ENCODE data around the gene TVP23C. TPM values are rescaled to one million over a fixed set of nuclear protein-coding genes. Genes with fewer than 3 reads are reported as not detected.
"Not testable (repeated sequence)": the region's sequence is repeated elsewhere in the genome, so short reads cannot be mapped to it uniquely, and the experiment has no call there.

The TVP23C gene
- total and polyA plus RNA-seq, 2 donors (not counting 3 experiments of a cell fraction or from before 2014, with no cell fraction given): 6.4 to 36.3 TPM

DNA sequence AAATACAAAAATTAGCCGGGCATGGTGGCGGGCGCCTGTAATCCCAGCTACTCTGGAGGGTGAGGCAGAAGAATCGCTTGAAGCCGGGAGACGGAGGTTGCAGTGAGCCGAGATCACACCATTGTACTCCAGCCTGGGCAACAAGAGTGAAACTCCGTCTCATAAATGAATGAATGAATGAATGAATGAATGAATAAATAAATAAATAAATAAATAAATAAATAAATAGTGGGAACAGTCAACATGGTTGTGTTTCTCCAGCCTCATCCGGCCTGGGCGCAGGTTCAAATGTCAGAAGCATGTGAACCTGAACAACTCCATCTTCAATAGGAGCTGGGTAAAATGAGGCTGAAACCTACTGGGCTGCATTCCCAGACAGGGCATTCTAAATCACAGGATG, 1.8 kb downstream of the TVP23C start:
- H3K4me3 ChIP-seq (replicated peaks in 1 of 3; ENCODE audit: insufficient read depth in 1 of 3, low read depth in 1 of 3, low read length in 3 of 3); H3K27ac ChIP-seq (ENCODE audit: insufficient read depth, low read depth, low read length); H3K9me1 ChIP-seq (replicated peaks; ENCODE audit: control insufficient read depth, extremely low read depth, insufficient read depth, low read length); H3K27me3 ChIP-seq (ENCODE audit: control insufficient read depth in 2 of 2, insufficient read depth in 2 of 2, low read length in 2 of 2); H3K9me3 ChIP-seq (replicated peaks; ENCODE audit: control insufficient read depth, insufficient read depth, low read length); H2AFZ ChIP-seq (ENCODE audit: low read depth, low read length); H3K9ac ChIP-seq (replicated peaks; ENCODE audit: extremely low read depth, insufficient read depth, low read length); POLR2A ChIA-PET; H3K4me2 ChIP-seq (ENCODE audit: insufficient read depth, low read length); H3K79me2 ChIP-seq (ENCODE audit: control insufficient read depth, insufficient read depth, low read length); CTCF ChIA-PET; dilution Hi-C loops (cut with MboI; ENCODE audit: extremely low pct_ligation_motif_present, low sequenced_read_pairs); H3K4me1 ChIP-seq (ENCODE audit: control insufficient read depth, extremely low read depth, insufficient read depth, low read length); DNase-seq (ENCODE audit: low read depth, low spot score); FAIRE-seq; intact Hi-C loops (cut with micrococcal nuclease); H4K20me1 ChIP-seq (replicated peaks; ENCODE audit: control insufficient read depth, extremely low read depth, insufficient read depth, low read length); H3K36me3 ChIP-seq (ENCODE audit: control insufficient read depth in 2 of 2, extremely low read depth in 1 of 2, insufficient read depth in 2 of 2, low read length in 2 of 2); BruUV-seq (replicated peaks): not testable (repeated sequence)

DNA sequence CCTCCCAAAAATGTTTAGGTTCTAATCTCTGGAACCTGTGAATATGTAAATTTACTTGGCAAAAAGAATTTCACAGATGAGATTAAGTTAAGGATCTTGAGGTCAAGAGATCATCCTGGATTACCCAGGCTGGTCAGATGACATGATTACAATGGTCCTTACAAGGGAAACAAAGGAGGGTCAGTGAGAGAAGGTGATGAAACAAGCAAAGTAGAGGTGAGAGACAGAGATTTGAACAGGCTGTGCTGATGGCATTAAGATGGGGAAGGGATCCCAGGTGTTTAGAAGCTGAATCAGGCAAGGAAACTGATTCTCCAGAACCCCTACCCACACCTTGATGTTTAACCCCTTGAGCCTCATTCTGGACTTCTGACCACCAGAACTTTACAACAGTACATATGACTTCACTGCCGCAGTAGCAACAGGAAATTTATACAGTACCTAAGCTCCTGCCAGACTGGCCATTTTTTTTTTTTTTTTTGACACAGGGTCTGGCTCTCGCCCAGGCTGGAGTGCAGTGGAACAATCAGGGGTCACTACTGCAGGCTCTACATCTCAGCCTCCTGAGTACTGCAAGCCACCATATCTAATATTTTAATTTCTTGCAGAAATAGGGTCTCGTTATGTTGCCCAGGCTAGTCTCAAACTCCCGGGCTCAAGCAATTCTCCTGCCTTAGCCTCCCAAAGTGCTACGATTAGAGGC, 4.7 kb downstream of the TVP23C start:
- H3K4me2 ChIP-seq (ENCODE audit: insufficient read depth, low read length); H3K36me3 ChIP-seq (ENCODE audit: control insufficient read depth in 2 of 2, extremely low read depth in 1 of 2, insufficient read depth in 2 of 2, low read length in 2 of 2); H4K20me1 ChIP-seq (replicated peaks; ENCODE audit: control insufficient read depth, extremely low read depth, insufficient read depth, low read length); H2AFZ ChIP-seq (ENCODE audit: low read depth, low read length); H3K79me2 ChIP-seq (ENCODE audit: control insufficient read depth, insufficient read depth, low read length); BruUV-seq (replicated peaks); H3K4me1 ChIP-seq (ENCODE audit: control insufficient read depth, extremely low read depth, insufficient read depth, low read length); dilution Hi-C loops (cut with MboI; ENCODE audit: extremely low pct_ligation_motif_present, low sequenced_read_pairs); H3K27ac ChIP-seq (ENCODE audit: insufficient read depth, low read depth, low read length); H3K9me3 ChIP-seq (replicated peaks; ENCODE audit: control insufficient read depth, insufficient read depth, low read length); intact Hi-C loops (cut with micrococcal nuclease); H3K9ac ChIP-seq (replicated peaks; ENCODE audit: extremely low read depth, insufficient read depth, low read length); FAIRE-seq; H3K9me1 ChIP-seq (replicated peaks; ENCODE audit: control insufficient read depth, extremely low read depth, insufficient read depth, low read length); H3K4me3 ChIP-seq (replicated peaks in 1 of 3; ENCODE audit: insufficient read depth in 1 of 3, low read depth in 1 of 3, low read length in 3 of 3); CTCF ChIA-PET; H3K27me3 ChIP-seq (ENCODE audit: control insufficient read depth in 2 of 2, insufficient read depth in 2 of 2, low read length in 2 of 2): not testable (repeated sequence)
- peak; percentile 63 for DNase-seq (ENCODE audit: low read depth, low spot score)
- POLR2A ChIA-PET: interaction anchor here (0.6 kb wide), 1 partner anchor 129 kb away, joined by 6 read pairs; no protein-coding TSS in a partner anchor

DNA sequence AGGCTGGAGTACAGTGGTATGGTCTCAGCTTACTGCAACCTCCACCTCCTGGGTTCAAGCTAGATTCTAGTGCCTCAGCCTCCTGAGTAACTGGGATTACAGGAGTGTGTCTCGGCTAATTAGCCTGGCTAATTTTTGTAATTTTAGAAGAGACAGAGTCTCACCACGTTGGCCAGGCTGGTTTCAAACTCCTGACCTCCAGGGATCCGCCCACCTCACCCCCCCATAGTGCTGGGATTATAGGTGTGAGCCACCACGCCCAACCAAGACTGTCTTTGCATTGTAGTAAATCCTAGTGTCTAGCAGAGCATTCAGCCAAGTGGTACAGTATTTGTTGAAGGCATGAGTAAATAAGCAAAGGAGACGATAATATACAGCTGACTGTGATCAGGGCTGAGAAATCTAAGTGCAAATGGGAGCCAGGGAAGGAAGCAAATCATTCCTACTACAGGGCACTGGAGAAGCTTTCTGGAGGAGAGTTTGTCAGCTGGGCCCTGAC, 5.9 kb downstream of the TVP23C start:
- DNase-seq (ENCODE audit: low read depth, low spot score); H3K36me3 ChIP-seq (ENCODE audit: control insufficient read depth in 2 of 2, extremely low read depth in 1 of 2, insufficient read depth in 2 of 2, low read length in 2 of 2); H3K27ac ChIP-seq (ENCODE audit: insufficient read depth, low read depth, low read length); H3K9me3 ChIP-seq (replicated peaks; ENCODE audit: control insufficient read depth, insufficient read depth, low read length); intact Hi-C loops (cut with micrococcal nuclease); H3K4me3 ChIP-seq (replicated peaks in 1 of 3; ENCODE audit: insufficient read depth in 1 of 3, low read depth in 1 of 3, low read length in 3 of 3); POLR2A ChIA-PET; H3K9me1 ChIP-seq (replicated peaks; ENCODE audit: control insufficient read depth, extremely low read depth, insufficient read depth, low read length); BruUV-seq (replicated peaks); H2AFZ ChIP-seq (ENCODE audit: low read depth, low read length); H3K4me1 ChIP-seq (ENCODE audit: control insufficient read depth, extremely low read depth, insufficient read depth, low read length); CTCF ChIA-PET; H3K27me3 ChIP-seq (ENCODE audit: control insufficient read depth in 2 of 2, insufficient read depth in 2 of 2, low read length in 2 of 2); FAIRE-seq; dilution Hi-C loops (cut with MboI; ENCODE audit: extremely low pct_ligation_motif_present, low sequenced_read_pairs); H3K4me2 ChIP-seq (ENCODE audit: insufficient read depth, low read length); H3K9ac ChIP-seq (replicated peaks; ENCODE audit: extremely low read depth, insufficient read depth, low read length); H4K20me1 ChIP-seq (replicated peaks; ENCODE audit: control insufficient read depth, extremely low read depth, insufficient read depth, low read length); H3K79me2 ChIP-seq (ENCODE audit: control insufficient read depth, insufficient read depth, low read length): not testable (repeated sequence)

DNA sequence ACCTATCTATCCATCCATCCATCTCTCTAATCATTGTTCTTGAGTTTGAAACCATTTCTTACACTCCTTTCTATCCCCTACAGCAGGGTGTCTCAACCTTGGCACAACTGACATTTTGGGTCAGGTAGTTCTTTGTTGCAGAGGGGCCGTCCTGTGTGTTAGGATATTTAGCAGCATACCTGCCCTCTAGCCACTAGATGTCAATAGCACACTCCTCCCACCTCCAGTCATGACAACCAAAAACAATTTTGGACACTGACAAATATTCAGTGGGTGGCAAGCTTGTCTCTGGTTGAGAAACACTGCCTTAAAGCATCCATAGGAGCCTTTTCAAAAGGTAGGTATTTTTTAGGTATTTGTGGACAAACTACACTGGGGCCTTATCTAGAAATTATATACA, 10.4 kb downstream of the TVP23C start:
- H3K4me3 ChIP-seq (replicated peaks in 1 of 3; ENCODE audit: insufficient read depth in 1 of 3, low read depth in 1 of 3, low read length in 3 of 3); dilution Hi-C loops (cut with MboI; ENCODE audit: extremely low pct_ligation_motif_present, low sequenced_read_pairs); intact Hi-C loops (cut with micrococcal nuclease); H3K79me2 ChIP-seq (ENCODE audit: control insufficient read depth, insufficient read depth, low read length); H3K4me1 ChIP-seq (ENCODE audit: control insufficient read depth, extremely low read depth, insufficient read depth, low read length); H3K27ac ChIP-seq (ENCODE audit: insufficient read depth, low read depth, low read length); H3K27me3 ChIP-seq (ENCODE audit: control insufficient read depth in 2 of 2, insufficient read depth in 2 of 2, low read length in 2 of 2); H3K4me2 ChIP-seq (ENCODE audit: insufficient read depth, low read length); H3K36me3 ChIP-seq (ENCODE audit: control insufficient read depth in 2 of 2, extremely low read depth in 1 of 2, insufficient read depth in 2 of 2, low read length in 2 of 2); H3K9ac ChIP-seq (replicated peaks; ENCODE audit: extremely low read depth, insufficient read depth, low read length); POLR2A ChIA-PET; CTCF ChIA-PET; H2AFZ ChIP-seq (ENCODE audit: low read depth, low read length); DNase-seq (ENCODE audit: low read depth, low spot score); H4K20me1 ChIP-seq (replicated peaks; ENCODE audit: control insufficient read depth, extremely low read depth, insufficient read depth, low read length); BruUV-seq (replicated peaks); H3K9me3 ChIP-seq (replicated peaks; ENCODE audit: control insufficient read depth, insufficient read depth, low read length); H3K9me1 ChIP-seq (replicated peaks; ENCODE audit: control insufficient read depth, extremely low read depth, insufficient read depth, low read length): not testable (repeated sequence)
- peak; percentile 64 for FAIRE-seq

Measured in endothelial cell of umbilical vein (primary cell).